Measurements from ENCODE around the gene CFD. TPM values are rescaled to one million over a fixed set of nuclear protein-coding genes. Genes with fewer than 3 reads are reported as not detected.
"Not testable (repeated sequence)": the region's sequence is repeated elsewhere in the genome, so short reads cannot be mapped to it uniquely, and the experiment has no call there.

Gene CFD
- total RNA-seq, 2 experiments from 2014 or later: 2.3 to 2.9 TPM

DNA sequence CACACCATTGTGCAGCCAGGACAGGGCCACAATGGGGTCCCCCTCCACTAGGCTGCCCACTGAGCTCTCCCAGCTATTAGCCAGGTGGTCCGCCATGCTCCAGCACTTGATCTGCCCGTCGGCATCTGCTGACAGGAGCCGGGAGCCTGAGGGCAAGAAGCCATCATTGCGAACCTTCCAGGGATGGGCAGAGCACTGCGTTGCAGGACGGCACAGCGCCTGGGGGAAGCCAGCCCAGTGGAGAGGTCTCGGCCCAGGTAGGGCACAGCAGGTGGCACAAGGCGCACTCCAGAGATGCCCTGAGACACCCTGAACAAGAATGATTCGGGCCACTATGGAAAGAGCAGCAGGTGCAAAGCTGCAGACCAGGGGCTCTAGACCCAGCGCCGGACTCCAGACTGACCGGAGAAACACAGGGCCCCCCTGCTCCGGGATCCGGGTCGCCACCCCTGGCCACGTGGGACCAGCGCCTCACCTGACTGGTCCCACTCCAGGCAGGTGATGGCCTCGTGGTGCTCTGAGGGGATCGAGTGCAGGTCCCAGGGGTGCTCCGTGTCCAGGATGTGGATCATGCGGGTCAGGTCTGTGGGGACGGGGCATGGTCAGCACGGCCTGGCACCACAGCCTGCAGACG, 30.3 kb downstream of the CFD start:
- Histone ChIP-seq H3K4me3 (ENCODE audit: low read length) (no peak overlapping the region), H3K27ac (ENCODE audit: low read depth in 1 of 2, low read length in 2 of 2) (no peak overlapping the region), H3K4me1 (ENCODE audit: insufficient read depth, low read length) (peaks cover 25% of the 10 kb centered on the region), H3K9me3 (ENCODE audit: control insufficient read depth in 1 of 2, insufficient read depth in 1 of 2, low read length in 2 of 2) (no peaks in the 10 kb centered on the region), H3K36me3 (ENCODE audit: insufficient read depth, low read length) (peaks cover 44% of the 10 kb centered on the region), H3K27me3 (ENCODE audit: control insufficient read depth in 1 of 2, insufficient read depth in 2 of 2, low read length in 2 of 2) (no peaks in the 10 kb centered on the region)
- no peak for ATAC-seq (ENCODE audit: poor library complexity)
- POLR2A ChIA-PET: interaction anchor here (0.8 kb wide), 1 partner anchor 19 kb away, joined by 4 read pairs; no protein-coding TSS in a partner anchor
- no peak for TF ChIP-seq CTCF (IDR thresholded peaks at IDR 0.05)
- no peak for DNase-seq
- Mint-ChIP-seq H3K27ac (peak overlapping the region; percentile 82), H3K4me1 (ENCODE audit: low read depth) (peaks cover 21% of the 10 kb centered on the region), H3K9me3 (no peaks in the 10 kb centered on the region), H3K27me3 (peaks cover 3% of the 10 kb centered on the region), H3K4me3 (peak overlapping the region; percentile 60), H3K36me3 (ENCODE audit: low read depth) (peaks cover 41% of the 10 kb centered on the region)
- intact Hi-C loops (cut with DNase I, micrococcal nuclease): no loop called here
- CTCF ChIA-PET: no interaction called here

DNA sequence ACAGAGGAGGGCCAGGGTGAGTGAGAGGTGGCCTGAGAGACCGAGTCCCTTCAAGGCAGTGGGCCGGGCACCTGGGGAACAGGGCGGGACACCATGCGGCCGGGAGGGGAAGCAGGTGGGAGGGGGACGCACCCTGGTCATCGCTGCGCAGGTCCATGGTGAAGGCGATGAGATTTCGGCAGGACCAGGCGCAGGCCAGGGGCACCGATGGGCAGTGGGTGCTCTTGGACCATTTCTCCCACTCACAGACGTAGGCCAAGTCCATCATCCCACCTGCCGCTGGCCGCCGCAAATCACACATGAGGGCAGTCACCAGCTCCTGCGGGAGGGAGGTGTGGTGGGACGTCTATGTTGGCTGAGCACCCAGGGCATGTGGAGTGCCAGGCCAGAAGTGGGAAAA, 31.4 kb downstream of the CFD start:
- H3K4me1 ChIP-seq (ENCODE audit: insufficient read depth, low read length): peaks cover 25% of the 10 kb centered on the region
- peaks cover 25% of the 10 kb centered on the region for H3K4me1 Mint-ChIP-seq (ENCODE audit: low read depth)

DNA sequence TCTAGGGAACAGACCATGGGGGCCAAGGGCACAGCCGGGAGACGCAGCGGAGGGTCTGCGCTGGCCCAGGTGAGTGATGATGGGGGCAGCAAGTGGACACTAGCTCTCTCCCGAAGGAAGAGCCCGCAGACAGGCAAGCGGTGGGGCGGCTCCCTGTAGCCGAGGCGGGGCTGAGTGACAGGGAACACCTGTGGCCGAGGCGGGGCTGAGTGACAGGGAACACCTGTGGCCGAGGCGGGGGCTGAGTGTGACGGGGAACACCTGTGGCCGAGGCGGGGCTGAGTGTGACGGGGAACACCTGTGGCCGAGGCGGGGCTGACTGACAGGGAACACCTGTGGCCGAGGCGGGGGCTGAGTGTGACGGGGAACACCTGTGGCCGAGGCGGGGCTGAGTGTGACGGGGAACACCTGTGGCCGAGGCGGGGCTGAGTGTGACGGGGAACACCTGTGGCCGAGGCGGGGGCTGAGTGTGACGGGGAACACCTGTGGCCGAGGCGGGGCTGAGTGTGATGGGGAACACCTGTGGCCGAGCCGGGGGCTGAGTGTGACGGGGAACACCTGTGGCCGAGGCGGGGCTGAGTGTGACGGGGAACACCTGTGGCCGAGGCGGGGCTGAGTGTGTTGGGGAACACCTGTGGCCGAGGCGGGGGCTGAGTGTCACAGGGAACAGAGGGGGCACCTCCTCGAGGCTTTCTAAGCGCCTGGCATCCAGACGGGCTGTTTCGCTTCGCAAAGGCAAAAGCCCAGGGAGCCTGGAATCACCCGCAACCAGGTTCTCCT, 32.1 kb downstream of the CFD start:
- H3K27me3 ChIP-seq (ENCODE audit: control insufficient read depth in 1 of 2, insufficient read depth in 2 of 2, low read length in 2 of 2); H3K9me3 ChIP-seq (ENCODE audit: control insufficient read depth in 1 of 2, insufficient read depth in 1 of 2, low read length in 2 of 2); ATAC-seq (ENCODE audit: poor library complexity); DNase-seq; H3K9me3 Mint-ChIP-seq; H3K27me3 Mint-ChIP-seq: not testable (repeated sequence)
- Histone ChIP-seq H3K36me3 (ENCODE audit: insufficient read depth, low read length) (peaks cover 33% of the 10 kb centered on the region), H3K27ac (ENCODE audit: low read depth in 1 of 2, low read length in 2 of 2) (peak overlapping the region in 1 of 2 donors; percentile 58), H3K4me3 (ENCODE audit: low read length) (peak overlapping the region; percentile 69), H3K4me1 (ENCODE audit: insufficient read depth, low read length) (peaks cover 25% of the 10 kb centered on the region)
- H3K27ac Mint-ChIP-seq: peak overlapping the region; percentile 98
- peaks cover 42% of the 10 kb centered on the region for H3K36me3 Mint-ChIP-seq (ENCODE audit: low read depth)
- intact Hi-C loops (cut with DNase I, micrococcal nuclease): loop anchor here (2.0 kb wide), 2 partner anchors 19 to 29 kb away; no protein-coding TSS in a partner anchor
- H3K4me1 Mint-ChIP-seq (ENCODE audit: low read depth): peaks cover 25% of the 10 kb centered on the region
- POLR2A ChIA-PET: interaction anchor here (1.0 to 7.0 kb wide), 3 partner anchors 15 to 183 kb away, joined by 3 to 183 read pairs (median 29); no protein-coding TSS in a partner anchor
- CTCF ChIA-PET: interaction anchor here (2.0 to 2.3 kb wide), 2 partner anchors 28 kb away, joined by 10 to 12 read pairs; no protein-coding TSS in a partner anchor
- H3K4me3 Mint-ChIP-seq: peak overlapping the region; percentile 84

More for the DNA sequence above, 31.4 kb downstream of the CFD start:
- Histone ChIP-seq H3K27me3 (ENCODE audit: control insufficient read depth in 1 of 2, insufficient read depth in 2 of 2, low read length in 2 of 2) (no peaks in the 10 kb centered on the region), H3K36me3 (ENCODE audit: insufficient read depth, low read length) (peaks cover 34% of the 10 kb centered on the region), H3K9me3 (ENCODE audit: control insufficient read depth in 1 of 2, insufficient read depth in 1 of 2, low read length in 2 of 2) (no peaks in the 10 kb centered on the region), H3K27ac (ENCODE audit: low read depth in 1 of 2, low read length in 2 of 2) (no peak overlapping the region), H3K4me3 (ENCODE audit: low read length) (no peak overlapping the region)
- H3K27ac Mint-ChIP-seq: peak overlapping the region; percentile 79
- peaks cover 3% of the 10 kb centered on the region for H3K27me3 Mint-ChIP-seq
- peak overlapping the region; percentile 83 for H3K4me3 Mint-ChIP-seq
- DNase-seq (no peak), ATAC-seq (ENCODE audit: poor library complexity) (no peak)
- peaks cover 39% of the 10 kb centered on the region for H3K36me3 Mint-ChIP-seq (ENCODE audit: low read depth)
- ChIA-PET POLR2A (no interaction called here), CTCF (no interaction called here)
- no peak for TF ChIP-seq CTCF (IDR thresholded peaks at IDR 0.05)
- intact Hi-C loops (cut with DNase I, micrococcal nuclease): no loop called here
- no peaks in the 10 kb centered on the region for H3K9me3 Mint-ChIP-seq
